ENCODE data around the gene KIAA1328. TPM values are rescaled to one million over a fixed set of nuclear protein-coding genes. Genes with fewer than 3 reads are reported as not detected.

The KIAA1328 gene
- total and polyA plus RNA-seq, 2 experiments from 2014 or later: 3.3 to 12.5 TPM

DNA sequence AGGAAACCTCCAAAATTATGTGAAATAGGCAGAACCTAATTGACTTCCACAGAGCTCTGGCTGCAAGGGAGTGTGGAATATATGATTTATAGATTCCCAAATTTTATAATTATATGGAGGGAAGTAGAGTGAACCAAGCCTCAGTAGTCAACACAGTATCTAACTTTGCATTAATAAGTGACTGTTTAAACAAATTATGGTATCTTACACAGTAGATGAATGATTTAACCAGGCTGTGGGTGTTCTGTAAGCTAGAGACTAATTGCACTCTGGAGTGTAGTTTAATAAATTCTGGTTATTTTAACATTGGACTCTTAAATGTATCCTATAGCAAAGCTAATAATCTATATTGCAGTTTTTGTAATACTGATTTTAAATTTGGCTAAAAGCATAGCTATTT lies 183.5 kb downstream of the KIAA1328 start:
- TF ChIP-seq, protein P1, sequence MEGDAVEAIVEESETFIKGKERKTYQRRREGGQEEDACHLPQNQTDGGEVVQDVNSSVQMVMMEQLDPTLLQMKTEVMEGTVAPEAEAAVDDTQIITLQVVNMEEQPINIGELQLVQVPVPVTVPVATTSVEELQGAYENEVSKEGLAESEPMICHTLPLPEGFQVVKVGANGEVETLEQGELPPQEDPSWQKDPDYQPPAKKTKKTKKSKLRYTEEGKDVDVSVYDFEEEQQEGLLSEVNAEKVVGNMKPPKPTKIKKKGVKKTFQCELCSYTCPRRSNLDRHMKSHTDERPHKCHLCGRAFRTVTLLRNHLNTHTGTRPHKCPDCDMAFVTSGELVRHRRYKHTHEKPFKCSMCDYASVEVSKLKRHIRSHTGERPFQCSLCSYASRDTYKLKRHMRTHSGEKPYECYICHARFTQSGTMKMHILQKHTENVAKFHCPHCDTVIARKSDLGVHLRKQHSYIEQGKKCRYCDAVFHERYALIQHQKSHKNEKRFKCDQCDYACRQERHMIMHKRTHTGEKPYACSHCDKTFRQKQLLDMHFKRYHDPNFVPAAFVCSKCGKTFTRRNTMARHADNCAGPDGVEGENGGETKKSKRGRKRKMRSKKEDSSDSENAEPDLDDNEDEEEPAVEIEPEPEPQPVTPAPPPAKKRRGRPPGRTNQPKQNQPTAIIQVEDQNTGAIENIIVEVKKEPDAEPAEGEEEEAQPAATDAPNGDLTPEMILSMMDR (IDR thresholded peaks at IDR 0.05; ENCODE audit: poor library complexity): no peak
- no peak for TF ChIP-seq EZH2phosphoT487 (IDR thresholded peaks at IDR 0.05; ENCODE audit: low read depth, severe bottlenecking, unreplicated experiment)
- TF ChIP-seq EZH2 (IDR thresholded peaks at IDR 0.05; ENCODE audit: borderline replicate concordance): no peak
- no peak overlapping the region for H3K4me2 ChIP-seq

DNA sequence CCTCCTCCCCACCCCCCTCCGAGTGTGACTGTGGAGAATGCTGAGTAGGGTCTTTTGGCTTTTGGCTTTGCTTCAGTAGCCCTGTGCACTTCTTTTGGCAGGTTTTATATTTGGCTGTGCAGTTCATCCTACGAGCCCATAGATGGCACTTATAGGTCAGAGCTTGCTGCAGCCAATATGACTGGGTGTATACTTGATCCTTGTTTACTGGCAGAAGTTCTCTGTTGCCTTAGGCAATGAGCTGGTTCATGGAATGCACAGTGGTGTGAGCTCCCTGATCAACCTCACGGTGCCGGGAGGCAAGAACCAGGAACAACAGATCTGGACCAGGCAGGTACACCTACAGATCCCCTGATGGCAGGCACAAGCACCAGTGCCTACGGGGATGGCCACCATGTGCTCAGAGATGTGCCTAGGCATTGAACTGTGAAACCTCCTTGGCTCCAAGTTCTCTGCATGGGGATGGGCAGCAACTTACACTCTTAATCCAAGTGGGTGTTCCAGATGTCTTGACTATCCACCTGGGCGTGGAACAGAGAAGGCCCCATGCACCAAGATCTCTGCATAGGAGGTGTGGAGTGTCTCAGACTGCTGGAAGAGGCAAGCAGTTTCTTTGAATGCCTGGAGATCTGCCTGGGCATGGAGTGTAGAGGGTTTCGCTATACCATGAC lies 190.4 kb downstream of the KIAA1328 start:
- no peak overlapping the region for H3K27ac ChIP-seq
- no peaks in the 10 kb centered on the region for H3K36me3 ChIP-seq (replicated peaks; ENCODE audit: insufficient read depth, low read depth)
- H3K27me3 ChIP-seq: no peaks in the 10 kb centered on the region
- H4K20me1 ChIP-seq (ENCODE audit: insufficient read depth, poor library complexity, severe bottlenecking): no peaks in the 10 kb centered on the region
- peak; percentile 29 for DNase-seq (ENCODE audit: low spot score)
- TF ChIP-seq, protein P1 (IDR thresholded peaks at IDR 0.05; ENCODE audit: poor library complexity): peak; percentile 40
- TF ChIP-seq EZH2 (IDR thresholded peaks at IDR 0.05; ENCODE audit: borderline replicate concordance): no peak
- TF ChIP-seq EZH2phosphoT487 (IDR thresholded peaks at IDR 0.05; ENCODE audit: low read depth, severe bottlenecking, unreplicated experiment): no peak
- no peak overlapping the region for H2AFZ ChIP-seq
- H3K4me2 ChIP-seq: no peak overlapping the region
- 61% methylated on average over 7 of the region's 7 CpGs for WGBS (ENCODE audit: low lambda C conversion rate, missing lambda C conversion rate)
- H3K4me3 ChIP-seq: no peak overlapping the region
- H3K4me1 ChIP-seq (ENCODE audit: insufficient read depth): no peaks in the 10 kb centered on the region
- H3K9me2 ChIP-seq (replicated peaks; ENCODE audit: insufficient read depth): no peaks in the 10 kb centered on the region
- no peaks in the 10 kb centered on the region for H3K79me2 ChIP-seq
- H3K9me3 ChIP-seq (ENCODE audit: low read depth): no peaks in the 10 kb centered on the region

More for the DNA sequence above, 183.5 kb downstream of the KIAA1328 start:
- no peaks in the 10 kb centered on the region for H3K36me3 ChIP-seq (replicated peaks; ENCODE audit: insufficient read depth, low read depth)
- H3K4me1 ChIP-seq (ENCODE audit: insufficient read depth): no peaks in the 10 kb centered on the region
- H3K79me2 ChIP-seq: no peaks in the 10 kb centered on the region
- no peaks in the 10 kb centered on the region for H3K9me3 ChIP-seq (ENCODE audit: low read depth)
- H3K9me2 ChIP-seq (replicated peaks; ENCODE audit: insufficient read depth): no peaks in the 10 kb centered on the region
- H4K20me1 ChIP-seq (ENCODE audit: insufficient read depth, poor library complexity, severe bottlenecking): no peaks in the 10 kb centered on the region
- H3K27me3 ChIP-seq: no peaks in the 10 kb centered on the region
- no peak overlapping the region for H2AFZ ChIP-seq
- H3K27ac ChIP-seq: no peak overlapping the region
- no peak overlapping the region for H3K4me3 ChIP-seq
- no peak for DNase-seq (ENCODE audit: low spot score)

DNA sequence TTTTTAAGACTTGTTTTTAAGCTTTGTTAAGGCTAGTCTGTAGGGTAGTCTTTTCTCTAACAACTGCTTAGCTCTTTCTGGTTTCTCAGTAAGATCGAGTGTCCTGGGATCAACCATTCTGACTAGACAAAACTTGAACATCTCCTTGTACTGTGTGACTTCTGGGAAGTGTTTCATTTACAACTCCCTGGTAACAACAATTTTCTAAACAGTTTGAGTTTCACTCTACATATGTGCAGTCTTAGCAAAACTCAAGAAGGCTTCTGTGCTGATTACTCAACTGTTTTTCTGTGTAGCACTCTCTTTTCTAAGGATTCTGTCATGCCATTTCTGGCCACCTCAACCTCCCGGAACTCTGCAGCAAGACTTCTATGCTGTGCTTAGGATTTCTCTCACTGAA lies 204.5 kb downstream of the KIAA1328 start:
- no peaks in the 10 kb centered on the region for H3K27me3 ChIP-seq
- no peaks in the 10 kb centered on the region for H3K9me3 ChIP-seq (ENCODE audit: low read depth)
- no peak overlapping the region for H2AFZ ChIP-seq
- 68% methylated on average over 2 of the region's 2 CpGs for WGBS (ENCODE audit: low lambda C conversion rate, missing lambda C conversion rate)
- H3K4me1 ChIP-seq (ENCODE audit: insufficient read depth): no peaks in the 10 kb centered on the region
- H3K4me2 ChIP-seq: no peak overlapping the region
- no peaks in the 10 kb centered on the region for H3K79me2 ChIP-seq
- no peaks in the 10 kb centered on the region for H3K9me2 ChIP-seq (replicated peaks; ENCODE audit: insufficient read depth)
- H3K36me3 ChIP-seq (replicated peaks; ENCODE audit: insufficient read depth, low read depth): no peaks in the 10 kb centered on the region
- H4K20me1 ChIP-seq (ENCODE audit: insufficient read depth, poor library complexity, severe bottlenecking): no peaks in the 10 kb centered on the region
- no peak for TF ChIP-seq EZH2 (IDR thresholded peaks at IDR 0.05; ENCODE audit: borderline replicate concordance)
- TF ChIP-seq, protein P1 (IDR thresholded peaks at IDR 0.05; ENCODE audit: poor library complexity): no peak
- no peak for TF ChIP-seq EZH2phosphoT487 (IDR thresholded peaks at IDR 0.05; ENCODE audit: low read depth, severe bottlenecking, unreplicated experiment)
- no peak overlapping the region for H3K4me3 ChIP-seq
- DNase-seq (ENCODE audit: low spot score): no peak
- H3K27ac ChIP-seq: no peak overlapping the region
